Activated CD8-positive, alpha-beta memory T cell treated with anti-CD3 and anti-CD28 coated beads for 24 hours (primary cell): Measurements from ENCODE around the gene SIRPB1.
A peak's percentile ranks its signal among the peaks of the same experiment; 100 is the strongest.
"Not testable (repeated sequence)": the region's sequence is repeated elsewhere in the genome, so short reads cannot be mapped to it uniquely, and the experiment has no call there.

ENCODE experiments used
- DNase-seq: peaks from one replicate; pipeline ENCODE4 v3.0.0-alpha.2; 2020

SIRPB1 gene

GRCh38 chr20:1619861-1620444 lies at the start of gene SIRPB1:
SIRPB1 (minus strand) TSS chr20:1620009; CDS start chr20:1619944, 65 bp downstream.
- DNase-seq = no peak

GRCh38 chr20:1669304-1669703 lies 49.5 kb upstream of the SIRPB1 start:
- no peak for DNase-seq

GRCh38 chr20:1667502-1668085 lies 47.8 kb upstream of the SIRPB1 start:
- DNase-seq = no peak

- DNase-seq = no peak
These were observed 47.0 kb upstream of the SIRPB1 start for GRCh38 chr20:1666802-1667201.

GRCh38 chr20:1665345-1665744 lies 45.5 kb upstream of the SIRPB1 start:
- no peak for DNase-seq

GRCh38 chr20:1664911-1665310 lies 45.1 kb upstream of the SIRPB1 start:
- DNase-seq = peak; percentile 83

- no peak for DNase-seq
These were observed 44.1 kb upstream of the SIRPB1 start for GRCh38 chr20:1663917-1664316.

GRCh38 chr20:1661542-1662299 lies 41.9 kb upstream of the SIRPB1 start:
- no peak for DNase-seq

GRCh38 chr20:1660246-1660645 lies 40.4 kb upstream of the SIRPB1 start:
- no peak for DNase-seq

GRCh38 chr20:1657556-1658334 lies 37.9 kb upstream of the SIRPB1 start, which contains the start of gene SIRPG:
SIRPG (minus strand) TSS chr20:1657779; CDS start chr20:1657714, 65 bp downstream.
- DNase-seq = peak; percentile 71

GRCh38 chr20:1656844-1657243 lies 37.0 kb upstream of the SIRPB1 start:
- DNase-seq = no peak

GRCh38 chr20:1654996-1655395 lies 35.2 kb upstream of the SIRPB1 start:
- DNase-seq = no peak

- DNase-seq = no peak
These were observed 33.2 kb upstream of the SIRPB1 start for GRCh38 chr20:1652960-1653359.

- no peak for DNase-seq
These were observed 32.3 kb upstream of the SIRPB1 start for GRCh38 chr20:1652104-1652503.

GRCh38 chr20:1651268-1652058 lies 31.7 kb upstream of the SIRPB1 start:
- no peak for DNase-seq

- DNase-seq = no peak
These were observed 28.3 kb upstream of the SIRPB1 start for GRCh38 chr20:1648101-1648500.

- peak; percentile 74 for DNase-seq
These were observed 27.2 kb upstream of the SIRPB1 start for GRCh38 chr20:1646975-1647431.

- no peak for DNase-seq
These were observed 24.5 kb upstream of the SIRPB1 start for GRCh38 chr20:1644101-1644962.

GRCh38 chr20:1638643-1639042 lies 18.8 kb upstream of the SIRPB1 start:
- DNase-seq = not testable (repeated sequence)

- no peak for DNase-seq
These were observed 17.9 kb upstream of the SIRPB1 start for GRCh38 chr20:1637755-1638154.

GRCh38 chr20:1637226-1637625 lies 17.4 kb upstream of the SIRPB1 start:
- DNase-seq = no peak
